Measurements from ENCODE around the gene KLHL26.

Gene KLHL26

GRCh38 chr19:18671303-18672043 lies 34.6 kb downstream of the KLHL26 start:
- no peak for TF ChIP-seq CTCF (IDR thresholded peaks at IDR 0.05; ENCODE audit: insufficient read depth, low read depth, low read length, missing control alignments)
- H3K4me3 ChIP-seq (ENCODE audit: low read depth, low read length) = no peak overlapping the region
- DNase-seq (ENCODE audit: low read depth) = no peak

- H3K4me3 ChIP-seq (ENCODE audit: low read depth, low read length) = no peak overlapping the region
- TF ChIP-seq CTCF (IDR thresholded peaks at IDR 0.05; ENCODE audit: insufficient read depth, low read depth, low read length, missing control alignments) = no peak
- DNase-seq (ENCODE audit: low read depth) = no peak
These were observed 35.2 kb downstream of the KLHL26 start for GRCh38 chr19:18672044-18672451.

GRCh38 chr19:18672606-18673337 lies 35.9 kb downstream of the KLHL26 start:
- no peak for DNase-seq (ENCODE audit: low read depth)
- H3K4me3 ChIP-seq (ENCODE audit: low read depth, low read length) = no peak overlapping the region
- no peak for TF ChIP-seq CTCF (IDR thresholded peaks at IDR 0.05; ENCODE audit: insufficient read depth, low read depth, low read length, missing control alignments)

GRCh38 chr19:18674616-18675015 lies 37.8 kb downstream of the KLHL26 start:
- H3K4me3 ChIP-seq (ENCODE audit: low read depth, low read length) = no peak overlapping the region
- TF ChIP-seq CTCF (IDR thresholded peaks at IDR 0.05; ENCODE audit: insufficient read depth, low read depth, low read length, missing control alignments) = no peak
- DNase-seq (ENCODE audit: low read depth) = no peak

GRCh38 chr19:18675779-18676178 lies 39.0 kb downstream of the KLHL26 start:
- H3K4me3 ChIP-seq (ENCODE audit: low read depth, low read length) = no peak overlapping the region
- peak; percentile 47 for TF ChIP-seq CTCF (IDR thresholded peaks at IDR 0.05; ENCODE audit: insufficient read depth, low read depth, low read length, missing control alignments)
- peak; percentile 34 for DNase-seq (ENCODE audit: low read depth)

GRCh38 chr19:18676692-18677091 lies 39.9 kb downstream of the KLHL26 start:
- H3K4me3 ChIP-seq (ENCODE audit: low read depth, low read length) = no peak overlapping the region
- DNase-seq (ENCODE audit: low read depth) = no peak
- no peak for TF ChIP-seq CTCF (IDR thresholded peaks at IDR 0.05; ENCODE audit: insufficient read depth, low read depth, low read length, missing control alignments)
